Endometrium (tissue), 2 donors: Measurements from ENCODE around the gene TNFSF10.
"Not testable (repeated sequence)": the region's sequence is repeated elsewhere in the genome, so short reads cannot be mapped to it uniquely, and the experiment has no call there.

ENCODE experiments used
- FAIRE-seq: peaks from 2 replicates; lab custom pipeline; 2012; peaks lifted over from hg19 to GRCh38; lab: Jason Lieb, UNC
- donor health status: control.
- donor health status: control.

TNFSF10 gene

GRCh38 chr3:172522871-172523818, at the start of gene TNFSF10:
Gene TNFSF10, minus strand, starts transcription at chr3:172523430. Its CDS starts 46 bp downstream, at chr3:172523384.
- no peak for FAIRE-seq

- FAIRE-seq = no peak
Measured at GRCh38 chr3:172569128-172570008, 46.1 kb upstream of the TNFSF10 start.

- no peak for FAIRE-seq
Measured at GRCh38 chr3:172568701-172569100, 45.5 kb upstream of the TNFSF10 start.

GRCh38 chr3:172566785-172567184, 43.6 kb upstream of the TNFSF10 start:
- FAIRE-seq = not testable (repeated sequence)

- no peak for FAIRE-seq
Measured at GRCh38 chr3:172564499-172564898, 41.3 kb upstream of the TNFSF10 start.

- peak; percentile 72 for FAIRE-seq
Measured at GRCh38 chr3:172562871-172563865, 39.9 kb upstream of the TNFSF10 start.

- FAIRE-seq = no peak
Measured at GRCh38 chr3:172561897-172562640, 38.8 kb upstream of the TNFSF10 start.

- no peak for FAIRE-seq
Measured at GRCh38 chr3:172560586-172560985, 37.4 kb upstream of the TNFSF10 start.

- FAIRE-seq = no peak
Measured at GRCh38 chr3:172560026-172560425, 36.8 kb upstream of the TNFSF10 start.

GRCh38 chr3:172559020-172559419, 35.8 kb upstream of the TNFSF10 start:
- FAIRE-seq = no peak

- FAIRE-seq = no peak
Measured at GRCh38 chr3:172557515-172558220, 34.4 kb upstream of the TNFSF10 start.

GRCh38 chr3:172553526-172554252, 30.5 kb upstream of the TNFSF10 start:
- FAIRE-seq = no peak

GRCh38 chr3:172552607-172553006, 29.4 kb upstream of the TNFSF10 start:
- no peak for FAIRE-seq

- FAIRE-seq = no peak
Measured at GRCh38 chr3:172551874-172552273, 28.6 kb upstream of the TNFSF10 start.

- FAIRE-seq = no peak
Measured at GRCh38 chr3:172550347-172550943, 27.2 kb upstream of the TNFSF10 start.

GRCh38 chr3:172549144-172549543, 25.9 kb upstream of the TNFSF10 start:
- FAIRE-seq = no peak

GRCh38 chr3:172546628-172547214, 23.5 kb upstream of the TNFSF10 start:
- FAIRE-seq = no peak

- FAIRE-seq = no peak
Measured at GRCh38 chr3:172546105-172546504, 22.9 kb upstream of the TNFSF10 start.

- no peak for FAIRE-seq
Measured at GRCh38 chr3:172544404-172544803, 21.2 kb upstream of the TNFSF10 start.
